GM12872 (cell line): ENCODE measurements around the gene WHRN.

Experiments
- CTCF ChIP-seq: IDR thresholded peaks from 3 replicates; pipeline ENCODE4 v1.5.1; 2011; ENCODE audit warnings: low read depth, mild to moderate bottlenecking, low read length, moderate library complexity; ENCODE audit not compliant: insufficient read depth

WHRN gene

GRCh38 chr9:114539701-114540380, 34.6 kb upstream of the WHRN start:
- TF ChIP-seq CTCF: no peak

- TF ChIP-seq CTCF: peak; percentile 53
Measured at GRCh38 chr9:114538241-114538640, 33.0 kb upstream of the WHRN start.

GRCh38 chr9:114532561-114533237, 27.4 kb upstream of the WHRN start:
- TF ChIP-seq CTCF: no peak

GRCh38 chr9:114529285-114529684, 24.0 kb upstream of the WHRN start:
- TF ChIP-seq CTCF: no peak

- no peak for TF ChIP-seq CTCF
Measured at GRCh38 chr9:114526807-114527206, 21.5 kb upstream of the WHRN start.

- no peak for TF ChIP-seq CTCF
Measured at GRCh38 chr9:114525513-114525912, 20.2 kb upstream of the WHRN start.

GRCh38 chr9:114524247-114524681, 19.0 kb upstream of the WHRN start:
- TF ChIP-seq CTCF: no peak
